Stimulated activated CD4-positive, alpha-beta T cell treated with anti-CD3 and anti-CD28 coated beads, Interleukin-1b, Interleukin-23, amount 100 ng/mL, for 48 hours (primary cell): Measurements from ENCODE around the gene SLC26A8.
"Not testable (repeated sequence)": the region's sequence is repeated elsewhere in the genome, so short reads cannot be mapped to it uniquely, and the experiment has no call there.

Source experiments
- DNase-seq: peaks from one replicate; pipeline ENCODE4 v3.0.0-alpha.2; 2020

Gene SLC26A8

GRCh38 chr6:35909571-35909970 lies 114.9 kb downstream of the SLC26A8 start:
- not testable (repeated sequence) for DNase-seq

- DNase-seq, result not testable (repeated sequence)
Measured at GRCh38 chr6:35908753-35909401, 115.6 kb downstream of the SLC26A8 start.

- no peak for DNase-seq
Measured at GRCh38 chr6:35907750-35908149, 116.7 kb downstream of the SLC26A8 start.

GRCh38 chr6:35906499-35906846 lies 118.0 kb downstream of the SLC26A8 start:
- no peak for DNase-seq

GRCh38 chr6:35905841-35906498 lies 118.5 kb downstream of the SLC26A8 start:
- no peak for DNase-seq

GRCh38 chr6:35905141-35905785 lies 119.2 kb downstream of the SLC26A8 start:
- no peak for DNase-seq

GRCh38 chr6:35903679-35904078 lies 120.8 kb downstream of the SLC26A8 start:
- no peak for DNase-seq

GRCh38 chr6:35900448-35900847 lies 124.0 kb downstream of the SLC26A8 start:
- no peak for DNase-seq

- DNase-seq, result no peak
Measured at GRCh38 chr6:35898003-35898402, 126.4 kb downstream of the SLC26A8 start.

GRCh38 chr6:35897486-35897885 lies 127.0 kb downstream of the SLC26A8 start:
- DNase-seq, result no peak

- no peak for DNase-seq
Measured at GRCh38 chr6:35897036-35897435, 127.4 kb downstream of the SLC26A8 start.

- DNase-seq, result no peak
Measured at GRCh38 chr6:35896228-35896627, 128.2 kb downstream of the SLC26A8 start.

- no peak for DNase-seq
Measured at GRCh38 chr6:35895560-35895959, 128.9 kb downstream of the SLC26A8 start.

GRCh38 chr6:35894776-35895175 lies 129.7 kb downstream of the SLC26A8 start:
- DNase-seq, result no peak
